GM19455 (cell line): ENCODE data around the gene SV2C.

Experiments used
- ATAC-seq: cut with Tn5 transposase; IDR thresholded peaks from one replicate; pipeline ENCODE4 v1.9.1; 2021; ENCODE audit not compliant: unreplicated experiment

SV2C gene

DNA sequence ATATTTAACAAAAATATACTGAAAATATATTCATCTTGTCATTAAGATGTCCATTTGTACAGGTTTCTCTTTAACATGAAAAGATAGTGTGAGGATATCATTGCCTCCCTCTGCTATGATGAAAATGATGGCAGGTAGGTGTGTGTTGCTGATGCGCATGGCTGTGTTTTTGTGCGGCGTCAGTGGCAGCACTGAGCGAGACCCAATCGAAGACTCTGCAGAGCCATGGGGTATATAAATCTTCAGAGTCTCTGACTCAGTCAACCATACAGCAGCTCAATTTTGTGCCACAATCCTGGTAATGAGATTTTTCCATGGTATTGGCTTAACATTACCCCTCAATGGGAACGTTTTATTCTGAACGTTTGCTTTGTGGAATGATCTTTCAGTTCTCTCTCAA is 166.4 kb downstream of the SV2C start:
- no peak for ATAC-seq

DNA sequence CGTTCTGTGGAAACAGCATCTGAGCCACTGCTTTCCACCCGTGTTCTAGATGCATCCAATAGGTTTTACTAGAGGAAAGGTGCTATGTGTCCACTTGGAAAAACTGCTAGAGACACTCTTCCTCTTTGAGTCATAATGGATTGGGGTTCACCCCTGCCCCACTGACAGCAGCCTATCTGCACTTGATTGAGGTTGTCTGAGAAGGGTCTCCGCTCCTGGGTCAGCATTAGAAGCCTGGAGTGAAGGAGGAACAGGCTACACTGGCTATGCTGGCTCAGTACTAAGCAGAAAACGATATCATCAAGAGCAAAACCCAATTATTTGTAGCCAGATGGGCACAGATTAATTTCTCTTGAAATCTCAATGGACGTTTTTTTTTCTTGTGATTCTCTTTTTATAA is 167.3 kb downstream of the SV2C start:
- ATAC-seq = no peak

DNA sequence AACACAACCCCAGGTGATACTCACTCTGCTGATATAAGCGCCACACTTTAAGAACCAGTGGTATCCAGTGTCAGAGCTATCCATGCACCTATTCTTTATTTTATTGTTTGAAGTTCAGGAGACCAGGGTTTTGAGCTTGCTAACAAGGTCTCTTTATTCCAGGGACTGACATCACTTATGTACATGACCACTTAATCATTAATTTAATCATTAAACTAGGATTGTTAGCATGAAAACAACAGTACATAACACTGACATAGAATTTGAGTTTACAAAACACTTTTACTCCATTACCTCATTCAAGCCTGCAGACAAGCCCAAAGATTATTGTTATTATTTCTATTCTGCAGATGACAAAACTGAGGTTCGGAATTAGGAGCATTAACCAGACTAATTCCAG is 168.5 kb downstream of the SV2C start:
- ATAC-seq = no peak

DNA sequence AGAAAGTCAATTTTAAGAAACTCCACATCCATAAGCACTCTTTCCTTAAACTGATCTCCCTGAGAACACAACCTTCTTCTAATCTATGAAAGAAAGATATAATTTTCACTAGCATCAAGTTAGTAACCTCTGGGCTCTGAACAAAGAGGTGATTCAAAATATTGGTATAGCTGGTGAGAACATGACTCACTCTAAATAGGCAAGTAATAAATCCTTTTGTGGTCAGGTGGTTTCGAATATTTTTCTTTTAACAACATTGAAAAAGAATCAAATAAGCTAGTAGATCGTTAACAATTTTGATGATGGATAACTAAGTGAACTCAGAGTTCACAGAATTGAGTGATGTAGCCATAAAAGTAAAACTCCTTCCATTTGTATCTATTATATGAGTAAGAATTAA is 169.3 kb downstream of the SV2C start:
- no peak for ATAC-seq

- peak; percentile 71 for ATAC-seq
These were observed 173.1 kb downstream of the SV2C start for GRCh38 chr5:76256116-76256889.

- no peak for ATAC-seq
These were observed 174.1 kb downstream of the SV2C start for GRCh38 chr5:76257225-76257833.

DNA sequence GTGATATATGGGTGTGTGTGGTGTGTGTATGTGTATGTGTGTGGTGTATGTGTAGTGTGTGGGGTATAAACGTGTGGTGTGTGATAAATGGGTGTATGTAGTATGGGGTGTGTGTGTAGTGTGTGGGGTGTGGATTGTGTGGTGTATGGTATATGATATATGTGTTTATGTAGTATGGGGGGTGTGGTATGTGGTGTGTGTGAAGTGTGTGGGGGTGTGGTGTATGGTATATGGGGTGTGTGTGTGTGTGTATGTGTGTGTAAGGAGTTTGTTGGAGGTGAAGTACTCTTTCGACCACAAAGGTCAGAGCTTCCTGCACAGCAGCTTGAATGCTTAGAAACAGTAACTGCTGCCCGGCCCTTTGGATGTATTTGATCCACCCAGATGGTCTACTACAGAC is 174.7 kb downstream of the SV2C start:
- ATAC-seq = no peak

- ATAC-seq = no peak
These were observed 181.5 kb downstream of the SV2C start for GRCh38 chr5:76264681-76265080.

DNA sequence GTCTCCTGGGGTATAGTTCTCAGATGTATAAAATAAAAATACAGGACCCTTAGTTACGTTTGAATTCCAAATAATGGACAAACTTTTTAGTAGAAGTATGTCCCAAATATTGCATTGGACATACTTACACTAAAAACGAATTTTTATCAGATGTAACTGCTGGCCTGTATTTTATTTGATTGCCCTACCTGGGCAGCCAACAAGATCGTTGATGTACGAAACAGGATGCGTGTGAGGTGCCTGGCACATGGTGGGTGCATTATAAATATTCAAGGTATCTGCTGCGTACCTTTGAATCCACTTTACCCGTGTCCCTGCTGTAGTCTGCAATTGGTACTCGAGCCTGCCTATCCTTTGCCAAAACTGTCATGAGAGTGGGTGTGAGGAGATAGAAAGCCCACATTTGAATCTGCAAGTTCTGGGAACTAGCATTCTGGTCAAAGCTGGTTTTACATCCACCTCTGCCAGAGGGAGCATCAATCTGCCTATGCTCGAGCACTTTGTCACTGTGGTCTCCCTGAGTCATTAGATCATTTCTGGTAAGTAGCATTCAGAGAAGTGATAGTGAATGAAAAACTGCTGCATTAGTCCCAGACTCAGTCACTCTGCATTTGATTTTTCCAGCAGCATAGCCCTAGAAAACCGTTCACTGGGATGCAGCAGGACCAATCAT is 186.2 kb downstream of the SV2C start:
- ATAC-seq = no peak

GRCh38 chr5:76269932-76270610 is 186.9 kb downstream of the SV2C start:
- ATAC-seq = no peak

DNA sequence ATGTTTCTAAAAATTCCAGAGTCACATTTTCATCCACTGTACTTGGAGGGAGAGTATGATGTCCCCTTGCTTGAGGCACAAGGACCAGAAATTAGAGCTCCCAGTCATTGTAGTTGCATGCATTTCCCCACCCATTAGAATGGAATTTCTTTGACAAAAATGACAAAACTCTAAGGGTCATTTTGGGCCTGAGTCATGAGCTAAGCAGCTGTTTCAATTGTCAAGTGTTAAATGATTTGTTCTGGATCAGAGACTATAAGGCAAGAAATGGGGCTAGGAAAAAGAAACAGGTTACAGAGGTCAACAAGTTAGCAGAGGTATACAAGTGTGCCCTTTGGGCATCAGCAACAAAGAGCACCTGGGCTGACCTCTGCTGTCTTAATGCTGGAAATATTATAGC is 188.7 kb downstream of the SV2C start:
- no peak for ATAC-seq

- ATAC-seq = no peak
These were observed 190.2 kb downstream of the SV2C start for GRCh38 chr5:76273206-76273885.

- ATAC-seq = no peak
These were observed 191.4 kb downstream of the SV2C start for GRCh38 chr5:76274571-76274970.

- no peak for ATAC-seq
These were observed 194.6 kb downstream of the SV2C start for GRCh38 chr5:76277736-76278135.

DNA sequence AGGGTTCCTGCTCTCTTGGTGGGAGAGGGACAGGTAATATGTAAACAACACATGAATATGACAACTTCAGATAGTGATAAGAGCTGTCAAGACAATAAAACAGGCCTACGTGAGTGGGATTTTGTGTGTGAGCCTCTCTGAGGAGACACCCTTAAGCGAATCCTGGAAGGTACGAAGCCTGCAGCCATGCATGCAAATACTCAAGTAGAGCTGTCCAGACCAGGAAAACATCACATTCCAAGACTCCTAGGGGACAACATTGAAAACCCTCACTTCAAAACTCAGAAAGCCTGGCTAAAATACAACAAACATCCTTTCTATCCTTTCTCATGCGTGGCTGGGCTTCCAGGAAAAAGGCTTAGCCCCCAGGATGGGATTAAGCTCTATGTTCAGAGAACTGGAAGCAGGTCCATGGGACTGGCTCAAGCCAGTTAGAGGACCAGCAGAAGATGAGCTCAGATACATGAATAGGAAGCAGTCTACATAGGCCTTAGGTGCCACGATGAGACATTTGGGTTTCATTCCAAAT is 195.1 kb downstream of the SV2C start:
- no peak for ATAC-seq

GRCh38 chr5:76280494-76280893 is 197.3 kb downstream of the SV2C start:
- no peak for ATAC-seq

GRCh38 chr5:76283670-76284069 is 200.5 kb downstream of the SV2C start:
- no peak for ATAC-seq

- no peak for ATAC-seq
These were observed 206.5 kb downstream of the SV2C start for GRCh38 chr5:76289692-76290091.

DNA sequence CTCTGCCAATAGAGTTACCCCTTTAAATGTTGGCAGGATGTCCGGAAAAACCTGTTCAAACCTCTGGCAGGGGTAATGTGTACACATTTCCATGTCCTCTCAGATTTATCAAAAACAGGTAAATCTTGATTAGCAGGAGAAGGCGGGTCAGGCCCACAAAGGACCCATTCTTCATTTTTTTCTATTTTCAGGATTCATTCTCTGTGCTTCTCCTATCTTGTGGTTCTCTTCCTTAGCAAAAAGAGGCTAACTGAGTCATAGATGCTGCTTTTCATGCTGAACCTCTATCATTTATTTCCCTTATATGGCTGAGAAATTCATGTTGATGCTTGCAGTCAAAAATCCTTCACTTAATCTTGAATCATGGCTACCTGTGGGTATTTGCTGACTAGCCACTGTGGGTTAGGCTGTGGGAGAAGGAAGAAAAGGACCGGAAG is 207.2 kb downstream of the SV2C start:
- ATAC-seq = no peak

DNA sequence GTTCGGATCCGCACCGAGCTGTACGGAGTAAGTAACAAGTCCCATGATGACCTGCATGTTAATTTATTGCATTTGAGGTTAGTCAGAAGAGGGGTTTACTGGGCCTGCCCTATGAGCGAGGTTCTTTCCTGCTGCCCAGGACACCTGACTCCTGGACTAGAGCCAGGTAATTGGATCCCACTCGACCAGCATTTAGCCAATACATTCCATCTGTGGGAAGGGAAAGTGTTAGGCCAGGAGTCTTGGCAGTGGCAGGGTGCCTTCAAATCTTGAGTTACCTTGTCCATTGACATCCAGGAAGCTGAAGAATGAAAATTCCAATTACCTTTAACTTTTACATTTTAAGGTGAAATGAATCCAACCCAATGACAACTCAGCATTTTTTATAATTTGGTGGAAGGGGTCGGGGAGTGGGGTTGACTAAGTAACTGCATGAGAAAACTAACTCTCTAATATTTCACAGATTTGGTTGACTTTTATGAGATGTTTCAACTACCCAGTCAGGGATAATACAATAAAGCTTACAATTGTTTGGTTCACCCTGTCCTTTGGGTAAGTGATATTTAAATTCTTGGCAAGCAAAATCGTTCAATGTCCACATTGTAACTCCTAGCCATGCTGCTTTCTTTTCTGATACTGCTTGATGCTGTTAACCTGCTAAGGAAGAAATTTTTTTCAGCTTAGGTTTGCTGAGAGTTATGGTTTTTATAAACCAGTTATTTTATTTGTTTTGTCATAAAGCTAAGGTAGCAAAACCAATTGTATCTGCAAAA is 208.3 kb downstream of the SV2C start:
- no peak for ATAC-seq
